GM18517 (cell line): ENCODE data around the gene CMYA5.
A peak's percentile ranks its signal among the peaks of the same experiment; 100 is the strongest.
"Not testable (repeated sequence)": the region's sequence is repeated elsewhere in the genome, so short reads cannot be mapped to it uniquely, and the experiment has no call there.

Source experiments
- ATAC-seq: cut with Tn5 transposase; IDR thresholded peaks from one replicate; pipeline ENCODE4 v1.9.1; 2021; ENCODE audit warnings: mild to moderate bottlenecking, moderate library complexity; ENCODE audit not compliant: unreplicated experiment

CMYA5 gene

DNA sequence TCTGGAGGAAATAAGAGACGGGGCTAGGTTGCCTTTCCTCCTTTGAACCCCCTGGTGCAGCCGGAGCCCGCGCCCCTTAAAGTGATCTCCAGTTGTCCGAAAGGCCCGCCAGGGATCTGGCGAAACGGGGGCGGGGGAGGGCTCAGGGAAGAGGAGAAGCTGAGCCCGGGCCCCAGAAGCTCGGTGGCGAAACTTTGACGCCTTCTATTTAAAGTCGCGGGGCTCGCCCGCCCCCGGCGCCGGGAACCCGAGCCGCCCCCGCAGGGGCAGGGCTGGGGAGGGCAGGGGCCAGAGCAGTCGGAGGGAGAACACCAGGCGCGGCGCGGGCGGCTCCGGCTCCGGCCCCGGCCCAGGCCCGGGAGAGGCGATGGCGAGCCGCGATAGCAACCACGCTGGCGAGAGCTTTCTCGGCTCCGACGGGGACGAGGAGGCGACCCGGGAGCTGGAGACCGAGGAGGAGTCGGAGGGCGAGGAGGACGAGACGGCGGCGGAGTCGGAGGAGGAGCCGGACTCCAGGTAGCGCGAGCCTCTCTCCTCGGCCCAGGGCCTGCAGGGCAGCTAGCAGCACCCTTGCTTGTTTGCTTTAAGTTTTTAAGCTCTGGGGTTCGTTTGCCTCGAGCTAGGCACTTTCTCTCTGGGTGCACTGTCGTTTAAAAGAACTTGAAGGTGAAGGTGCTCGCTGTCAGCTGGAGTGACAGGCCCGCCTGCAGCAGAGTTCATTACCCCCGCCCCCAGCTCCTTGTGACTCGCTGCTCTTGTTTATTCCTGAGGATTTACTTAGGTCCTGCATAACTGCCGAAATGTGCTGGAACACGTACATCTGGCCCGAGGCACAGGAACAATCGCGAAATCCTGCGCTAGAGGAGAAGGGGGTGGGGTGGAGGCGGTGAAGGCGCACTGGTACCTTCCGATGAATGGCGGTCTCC, at the start of gene CMYA5:
TSS of gene CMYA5 (plus strand) at position 296 of the 926 bp plus-strand sequence. CDS start at position 368, 72 bp downstream.
- no peak for ATAC-seq

DNA sequence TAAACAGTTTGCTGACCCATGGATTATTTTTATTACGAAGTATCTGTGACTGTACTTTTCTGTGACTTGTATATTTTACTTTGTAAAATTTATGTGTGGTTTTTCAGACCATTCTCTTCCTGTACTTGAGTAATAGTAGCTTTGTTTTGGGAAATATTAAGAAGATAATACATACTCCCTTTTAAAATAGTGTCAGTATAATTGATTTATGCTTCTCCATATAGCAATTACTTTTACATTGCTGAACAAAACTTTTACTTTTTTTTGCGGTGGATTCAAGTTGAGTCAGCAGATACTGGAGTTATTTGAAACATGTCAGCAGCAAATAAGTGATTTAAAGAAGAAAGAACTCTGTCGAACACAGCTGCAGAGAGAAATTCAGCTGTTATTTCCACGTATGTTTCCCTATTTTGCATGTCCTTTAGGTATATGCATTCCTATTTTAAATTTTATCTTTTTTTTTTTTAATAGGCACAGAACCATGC, 49.0 kb upstream of the CMYA5 start:
- ATAC-seq = no peak

DNA sequence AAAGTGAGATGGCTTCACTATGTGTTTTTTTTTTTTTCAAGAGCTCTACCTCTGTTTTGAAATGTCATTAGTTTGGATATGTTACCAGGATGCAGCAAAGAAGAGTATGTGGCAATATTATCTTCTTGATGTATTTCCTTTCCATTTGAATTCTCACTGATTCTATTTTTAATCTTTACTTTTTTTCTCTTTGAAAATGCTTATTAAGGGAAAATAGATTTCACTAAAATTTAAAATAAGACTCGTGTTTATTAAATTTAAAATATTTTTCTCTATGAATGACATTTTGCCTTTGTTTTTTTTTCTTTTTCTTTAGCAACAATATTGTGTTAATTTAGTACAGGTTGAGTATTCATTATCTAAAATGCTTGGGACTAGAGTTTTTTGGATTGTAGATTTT, 48.2 kb upstream of the CMYA5 start:
- ATAC-seq = no peak

DNA sequence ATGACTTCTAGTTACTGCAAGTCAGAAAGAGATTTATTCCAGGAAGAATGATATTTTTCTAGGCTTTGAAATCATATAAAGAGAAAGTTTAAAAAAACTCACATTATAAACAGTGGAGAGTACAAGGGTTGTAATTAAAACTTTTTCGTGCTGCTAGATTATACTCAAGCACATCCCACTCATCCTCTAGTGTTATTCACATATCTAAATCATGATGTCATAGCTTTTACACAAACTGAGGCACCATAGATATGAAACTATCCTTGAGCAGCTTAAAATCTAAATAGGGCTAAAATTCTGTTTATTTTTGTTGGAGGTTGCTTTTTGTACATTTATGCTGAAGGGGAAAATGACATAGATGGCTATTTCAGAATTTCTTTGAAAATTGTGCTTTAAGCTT, 47.4 kb upstream of the CMYA5 start:
- no peak for ATAC-seq

DNA sequence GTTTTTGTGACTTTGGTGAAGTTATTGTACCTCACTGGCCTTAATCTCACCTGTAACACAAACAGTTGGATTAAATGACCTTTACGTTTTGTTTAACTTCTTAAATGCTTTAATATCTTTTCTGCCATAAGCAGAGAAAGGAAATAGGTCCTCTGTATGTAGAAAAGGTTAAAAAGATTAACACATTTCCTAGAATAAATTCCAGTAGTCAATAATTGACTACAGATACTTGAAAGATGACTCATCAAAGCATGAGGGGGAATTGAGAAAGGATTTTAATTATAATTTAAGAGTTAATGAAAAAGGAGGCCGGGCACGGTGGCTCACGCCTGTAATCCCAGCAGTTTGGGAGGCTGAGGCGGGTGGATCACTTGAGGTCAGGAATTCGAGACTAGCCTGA, 35.8 kb upstream of the CMYA5 start:
- no peak for ATAC-seq

- ATAC-seq = no peak
Observed at GRCh38 chr5:79663212-79663611, 26.4 kb upstream of the CMYA5 start.

DNA sequence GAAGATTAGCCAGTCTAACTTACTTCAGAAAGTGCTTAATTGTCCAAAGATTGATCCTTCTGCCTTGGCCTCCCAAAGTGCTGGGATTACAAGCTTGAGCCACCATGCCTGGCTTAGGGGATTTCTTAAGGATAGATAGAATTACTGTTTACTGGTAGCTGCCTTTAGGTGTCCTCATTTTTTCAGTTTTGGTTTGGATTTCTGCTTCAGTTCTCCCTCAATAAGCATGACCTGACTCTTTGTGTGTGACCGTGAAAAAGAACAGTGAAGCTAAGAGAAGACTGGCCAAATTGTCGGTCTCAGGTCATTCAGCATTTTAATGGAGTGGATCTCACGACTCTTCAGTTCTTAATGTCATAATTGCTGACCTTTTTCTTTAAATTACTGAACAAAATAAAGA, 22.9 kb upstream of the CMYA5 start:
- no peak for ATAC-seq

DNA sequence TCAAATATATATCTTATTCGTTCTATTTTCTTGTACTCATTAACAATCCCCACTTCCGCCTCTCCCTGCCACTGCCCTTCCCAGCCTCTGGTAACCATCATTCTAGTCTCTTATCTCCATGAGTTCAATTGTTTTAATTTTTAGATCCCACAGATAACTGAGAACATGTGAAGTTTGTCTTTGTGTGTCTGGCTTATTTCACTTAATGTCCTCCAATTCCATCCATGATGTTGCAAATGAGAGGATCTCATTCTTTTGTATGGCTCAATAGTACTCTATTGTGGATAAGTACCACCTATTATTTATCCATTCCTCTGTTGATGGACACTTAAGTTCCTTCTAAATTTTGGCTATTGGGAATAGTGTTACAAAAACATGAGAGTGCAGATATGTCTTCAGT, 17.2 kb upstream of the CMYA5 start:
- ATAC-seq = no peak

- not testable (repeated sequence) for ATAC-seq
Observed at GRCh38 chr5:79676354-79676753, 13.3 kb upstream of the CMYA5 start.

GRCh38 chr5:79682102-79682501, 7.5 kb upstream of the CMYA5 start:
- ATAC-seq = not testable (repeated sequence)

- ATAC-seq = no peak
Observed at GRCh38 chr5:79684782-79685181, 4.9 kb upstream of the CMYA5 start.

- ATAC-seq = no peak
Observed at GRCh38 chr5:79685627-79686026, 4.0 kb upstream of the CMYA5 start.

- no peak for ATAC-seq
Observed at GRCh38 chr5:79686799-79687198, 2.8 kb upstream of the CMYA5 start.

DNA sequence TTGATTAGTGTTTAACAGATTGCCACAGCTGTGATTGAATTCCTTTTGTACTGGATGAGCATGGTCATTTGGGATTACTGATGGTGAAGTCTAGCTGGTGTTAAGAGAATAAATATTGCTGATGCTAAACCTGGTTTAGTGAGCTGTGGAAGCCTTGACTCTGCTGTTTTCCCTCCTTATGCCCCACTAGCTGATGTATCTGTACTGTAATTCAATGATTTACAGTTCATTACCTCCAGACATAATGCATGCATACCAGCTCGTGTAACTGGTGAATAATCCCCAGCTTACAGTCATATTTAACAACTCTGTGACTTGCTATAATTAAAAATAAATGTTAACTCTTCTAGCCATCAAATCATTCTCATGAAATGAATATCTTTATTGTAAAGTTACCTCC, 1.7 kb upstream of the CMYA5 start:
- no peak for ATAC-seq

DNA sequence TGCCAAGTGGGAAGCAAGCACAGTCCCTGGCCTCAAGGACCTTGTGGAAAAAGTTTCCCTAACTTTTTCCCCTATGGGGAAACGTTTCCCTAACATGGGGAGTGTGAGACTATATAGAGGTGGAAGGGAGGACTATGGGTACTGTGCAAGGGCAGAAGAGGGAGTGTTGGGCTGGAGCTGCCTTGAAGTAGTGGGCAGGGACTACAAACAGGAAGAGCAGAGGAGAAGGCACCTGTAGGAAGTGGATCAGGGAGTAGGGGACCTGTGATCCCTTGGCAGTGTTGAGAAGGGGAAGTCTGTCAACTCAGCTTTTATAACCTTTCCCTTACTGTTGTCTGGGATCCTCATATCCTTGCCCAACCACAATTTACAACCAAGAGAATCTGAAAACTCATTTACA, 1.4 kb downstream of the CMYA5 start:
- no peak for ATAC-seq

GRCh38 chr5:79692596-79692995, 3.0 kb downstream of the CMYA5 start:
- ATAC-seq = no peak

- ATAC-seq = no peak
Observed at GRCh38 chr5:79694183-79694582, 4.5 kb downstream of the CMYA5 start.

DNA sequence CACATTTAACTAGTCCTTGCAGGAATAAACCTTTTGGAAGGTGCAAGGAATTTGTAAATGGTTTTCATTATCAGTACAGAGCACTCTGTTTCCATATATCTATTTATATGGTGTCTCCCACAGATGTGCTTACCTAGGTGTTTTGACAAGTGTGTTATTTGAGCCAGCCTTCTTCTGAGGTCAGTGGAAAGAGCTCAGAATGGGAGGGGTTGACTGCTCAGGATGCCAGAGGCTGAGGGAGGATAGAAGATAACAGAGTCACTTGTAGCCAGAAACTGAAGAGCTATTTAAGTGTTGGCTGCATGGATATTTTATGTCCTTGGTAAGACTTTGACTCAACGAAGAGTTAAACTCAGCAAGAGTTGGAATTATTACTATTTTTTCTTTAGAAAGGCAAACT, 5.0 kb downstream of the CMYA5 start:
- ATAC-seq = no peak

GRCh38 chr5:79695526-79695925, 5.9 kb downstream of the CMYA5 start:
- no peak for ATAC-seq

GRCh38 chr5:79697222-79698170, 7.9 kb downstream of the CMYA5 start:
- ATAC-seq = no peak

- peak; percentile 73 for ATAC-seq
Observed at GRCh38 chr5:79699763-79700400, 10.2 kb downstream of the CMYA5 start.
